GM19324 (cell line): ENCODE data around the gene ENG.
"Not testable (repeated sequence)": the region's sequence is repeated elsewhere in the genome, so short reads cannot be mapped to it uniquely, and the experiment has no call there.

Experiments
- ATAC-seq: cut with Tn5 transposase; IDR thresholded peaks from one replicate; pipeline ENCODE4 v1.9.1; 2021; ENCODE audit warnings: mild to moderate bottlenecking, moderate library complexity; ENCODE audit not compliant: unreplicated experiment, low FRiP score

Gene ENG

GRCh38 chr9:127846443-127847177 is 7.8 kb downstream of the ENG start:
- ATAC-seq, result no peak

- ATAC-seq, result not testable (repeated sequence)
Measured at GRCh38 chr9:127845619-127846018, 8.8 kb downstream of the ENG start.

DNA sequence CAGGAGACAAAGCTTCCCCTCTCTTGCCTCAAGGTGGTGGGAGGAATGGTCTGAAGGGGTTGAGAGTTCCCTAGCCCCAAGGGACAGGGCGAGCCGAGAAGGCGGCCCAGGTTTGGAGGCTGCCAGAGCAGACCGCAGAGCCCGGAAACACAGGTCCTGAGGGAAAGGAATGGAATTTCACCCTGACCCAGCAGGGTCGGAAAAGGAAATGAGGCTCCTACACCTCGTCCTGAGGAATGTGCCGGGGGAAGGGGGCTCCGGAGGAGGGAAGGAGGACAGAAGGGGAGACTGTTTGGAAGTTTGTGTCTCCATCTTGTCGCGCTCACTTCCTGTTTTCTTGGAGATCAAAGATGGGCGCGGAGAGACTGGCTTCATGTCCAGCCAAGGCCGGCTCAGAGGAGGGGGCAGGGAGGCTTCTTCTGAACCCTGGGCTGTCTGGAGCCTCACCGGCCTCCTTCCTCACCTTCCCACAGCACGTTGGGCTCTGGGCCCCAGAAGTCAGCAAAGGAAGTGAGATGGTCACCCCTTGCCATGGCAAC is 9.6 kb downstream of the ENG start:
- no peak for ATAC-seq

DNA sequence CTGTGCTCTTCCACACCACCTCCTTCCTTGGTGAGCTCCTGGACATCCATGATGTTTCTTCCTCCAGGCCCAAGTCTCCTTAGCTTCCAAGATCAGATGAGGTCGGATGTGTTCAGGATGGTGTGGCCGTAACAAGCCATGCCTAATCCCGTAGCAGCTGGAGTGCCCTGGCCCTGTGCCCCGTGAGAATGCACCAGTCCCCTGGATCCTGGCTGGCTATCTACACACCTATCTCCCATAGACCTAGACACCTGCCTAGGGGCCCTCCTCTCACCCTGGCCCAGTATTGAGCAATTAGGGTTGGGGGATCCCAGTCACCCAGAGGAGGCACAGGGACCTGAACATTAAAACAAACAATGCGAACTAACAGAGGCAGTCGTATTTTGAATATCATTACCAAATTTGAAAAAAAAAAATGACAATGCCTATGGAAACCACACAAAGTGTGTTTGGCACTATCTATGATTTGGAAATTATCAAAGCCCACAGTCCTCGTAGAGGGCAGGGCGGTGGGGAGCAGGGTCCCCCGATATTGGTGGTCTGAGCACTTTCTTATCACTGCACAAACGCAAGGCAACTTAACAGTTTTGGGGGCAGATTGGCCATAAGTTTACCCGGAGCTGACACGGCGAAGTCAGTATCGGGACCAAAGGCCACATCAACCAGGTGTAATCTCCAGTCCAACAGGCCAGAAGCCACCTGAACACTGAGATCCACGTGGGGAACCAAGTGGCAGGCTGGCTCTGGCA is 13.2 kb downstream of the ENG start:
- no peak for ATAC-seq

- ATAC-seq, result no peak
Measured at GRCh38 chr9:127838375-127839078, 15.9 kb downstream of the ENG start.

- ATAC-seq, result no peak
Measured at GRCh38 chr9:127837346-127837745, 17.1 kb downstream of the ENG start.

GRCh38 chr9:127836561-127836960 is 17.9 kb downstream of the ENG start:
- not testable (repeated sequence) for ATAC-seq

GRCh38 chr9:127835991-127836516 is 18.4 kb downstream of the ENG start:
- no peak for ATAC-seq

GRCh38 chr9:127833555-127833954 is 20.9 kb downstream of the ENG start:
- no peak for ATAC-seq

- no peak for ATAC-seq
Measured at GRCh38 chr9:127832248-127832647, 22.2 kb downstream of the ENG start.

DNA sequence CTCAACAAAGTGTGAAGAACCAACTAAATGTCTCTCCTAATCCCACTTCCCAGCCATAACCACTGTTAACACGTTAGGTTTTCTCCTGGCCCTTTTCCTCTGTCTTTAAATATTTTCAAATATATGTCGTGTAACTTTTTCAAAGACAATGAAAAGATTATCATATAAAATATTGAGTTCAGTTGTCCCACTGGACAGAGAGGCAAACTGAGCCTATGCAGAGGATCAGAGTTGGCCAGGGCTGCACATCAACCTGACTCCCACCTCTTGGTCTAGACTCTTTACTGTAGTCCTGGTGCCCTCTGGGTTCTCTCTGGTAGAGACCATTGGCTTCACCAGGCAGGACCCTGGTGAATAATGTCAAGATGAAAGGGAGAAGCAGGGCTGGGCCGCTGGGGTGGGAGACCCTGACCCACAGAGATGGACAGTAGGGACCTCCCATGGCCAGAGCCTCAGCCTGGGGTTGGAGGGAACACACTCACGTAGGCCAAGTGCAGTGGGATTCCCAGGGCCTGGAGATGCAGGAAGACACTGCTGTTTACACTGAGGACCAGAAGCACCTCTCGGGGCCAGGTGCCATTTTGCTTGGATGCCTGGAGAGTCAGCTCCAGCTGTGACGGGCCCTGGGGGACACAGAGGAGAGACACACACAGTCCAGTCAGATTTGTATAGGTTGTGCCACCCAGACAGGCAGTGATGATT is 25.1 kb downstream of the ENG start:
- ATAC-seq, result no peak

- ATAC-seq, result no peak
Measured at GRCh38 chr9:127828262-127829031, 26.0 kb downstream of the ENG start.

GRCh38 chr9:127826253-127826913 is 28.1 kb downstream of the ENG start:
- ATAC-seq, result no peak

DNA sequence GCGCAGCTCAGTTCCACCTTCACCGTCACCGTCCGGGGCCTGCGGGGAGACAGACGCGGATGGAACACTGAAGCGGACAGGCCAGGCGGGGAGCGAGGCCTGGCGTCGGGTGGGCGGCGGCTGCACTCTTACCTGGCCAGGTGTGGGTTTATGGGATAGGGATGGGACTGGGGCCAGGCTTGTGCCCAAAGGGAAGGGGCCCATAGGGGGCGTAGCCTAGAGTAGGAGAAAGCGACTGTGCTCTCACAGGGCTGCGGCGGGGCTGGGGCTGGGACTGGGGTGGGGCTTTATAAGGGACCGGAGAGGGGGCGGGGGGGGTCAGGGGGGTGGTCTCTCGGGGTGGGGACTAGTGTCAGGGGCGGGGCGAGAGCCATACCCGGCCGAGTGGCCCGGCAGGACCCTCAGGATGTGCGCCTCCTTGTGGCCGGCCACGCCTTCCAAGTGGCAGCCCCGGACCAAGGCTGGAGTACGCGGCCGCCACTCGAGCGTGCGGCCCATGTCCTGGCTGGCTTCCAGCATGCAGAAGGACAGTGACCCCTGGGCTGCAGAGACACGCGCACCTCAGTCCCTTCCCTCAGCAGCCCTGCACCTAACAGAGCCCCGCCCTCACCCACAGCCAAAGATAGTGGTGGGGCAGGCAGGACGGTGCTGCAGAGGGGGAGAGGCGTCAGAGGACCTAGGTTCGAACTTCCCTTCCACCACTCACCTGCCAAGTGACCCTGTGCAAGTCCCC is 29.0 kb downstream of the ENG start:
- ATAC-seq, result no peak

GRCh38 chr9:127822108-127822507 is 32.4 kb downstream of the ENG start:
- ATAC-seq, result no peak

- no peak for ATAC-seq
Measured at GRCh38 chr9:127818574-127818973, 35.9 kb downstream of the ENG start.

GRCh38 chr9:127817881-127818434 is 36.5 kb downstream of the ENG start:
- ATAC-seq, result no peak

- no peak for ATAC-seq
Measured at GRCh38 chr9:127816728-127817127, 37.7 kb downstream of the ENG start.
